H9 (cell line): ENCODE results near the gene DDA1. TPM values are rescaled to one million over a fixed set of nuclear protein-coding genes. Genes with fewer than 3 reads are reported as not detected.

Experiments used
- DNase-seq: peaks from one replicate; pipeline ENCODE4 v3.0.0-alpha.2; 2017
- H2AFZ ChIP-seq: one replicate; pipeline ENCODE4 v1.6.1; 2013; ENCODE audit warnings: mild to moderate bottlenecking, low read length, control low read depth, moderate library complexity
- H2AK5ac ChIP-seq: 2 replicates; pipeline ENCODE4 v1.6.1; 2013; ENCODE audit warnings: low read length, control low read depth, mixed read lengths; ENCODE audit not compliant: insufficient read length
- H2BK120ac ChIP-seq: one replicate; pipeline ENCODE4 v1.6.1; 2013; ENCODE audit warnings: low read depth, mild to moderate bottlenecking, low read length, control low read depth, inconsistent platforms; ENCODE audit not compliant: poor library complexity, severe bottlenecking
- H2BK12ac ChIP-seq: 2 replicates; pipeline ENCODE4 v1.6.1; 2013; ENCODE audit warnings: low read length, control low read depth, mixed read lengths, low read depth; ENCODE audit not compliant: insufficient read length
- H2BK15ac ChIP-seq: 2 replicates; pipeline ENCODE4 v1.6.1; 2013; ENCODE audit warnings: low read depth, low read length, control low read depth
- H2BK20ac ChIP-seq: one replicate; pipeline ENCODE4 v1.6.1; 2013; ENCODE audit warnings: low read depth, mild to moderate bottlenecking, low read length, control low read depth, inconsistent platforms; ENCODE audit not compliant: poor library complexity, severe bottlenecking
- H2BK5ac ChIP-seq: 2 replicates; pipeline ENCODE4 v1.6.1; 2013; ENCODE audit warnings: low read length, control low read depth, mixed read lengths; ENCODE audit not compliant: insufficient read length
- H3K14ac ChIP-seq: 2 replicates; pipeline ENCODE4 v1.6.1; 2013; ENCODE audit warnings: low read length, control low read depth; ENCODE audit not compliant: insufficient read depth
- H3K18ac ChIP-seq: 2 replicates; pipeline ENCODE4 v1.6.1; 2013; ENCODE audit warnings: low read depth, mild to moderate bottlenecking, mixed read lengths, low read length, control low read depth; ENCODE audit not compliant: insufficient read length
- H3K23ac ChIP-seq: 2 replicates; pipeline ENCODE4 v1.6.1; 2013; ENCODE audit warnings: low read length, control low read depth, mixed read lengths, low read depth; ENCODE audit not compliant: insufficient read length
- H3K23me2 ChIP-seq: 2 replicates; pipeline ENCODE4 v1.6.1; 2013; ENCODE audit warnings: low read depth, mild to moderate bottlenecking, mixed read lengths, low read length, control low read depth; ENCODE audit not compliant: insufficient read length, poor library complexity, severe bottlenecking
- H3K27ac ChIP-seq: 2 replicates; pipeline ENCODE4 v1.5.1; 2013; ENCODE audit warnings: low read length, control low read depth, mixed read lengths, low read depth; ENCODE audit not compliant: insufficient read length
- H3K27me3 ChIP-seq: 2 replicates; pipeline ENCODE4 v1.6.1; 2013; ENCODE audit warnings: low read length, control low read depth, inconsistent platforms; ENCODE audit not compliant: insufficient read depth
- H3K4ac ChIP-seq: 2 replicates; pipeline ENCODE4 v1.6.1; 2013; ENCODE audit warnings: low read depth, mild to moderate bottlenecking, control low read depth, inconsistent platforms, low read length, moderate library complexity
- H3K4me1 ChIP-seq: 2 replicates; pipeline ENCODE4 v1.6.1; 2013; ENCODE audit warnings: low read length, control low read depth, inconsistent platforms; ENCODE audit not compliant: insufficient read depth
- H3K4me2 ChIP-seq: 2 replicates; pipeline ENCODE4 v1.6.1; 2013; ENCODE audit warnings: low read length, control low read depth, mixed read lengths; ENCODE audit not compliant: insufficient read length, insufficient read depth
- H3K56ac ChIP-seq: 2 replicates; pipeline ENCODE4 v1.6.1; 2013; ENCODE audit warnings: low read depth, mild to moderate bottlenecking, mixed read lengths, low read length, control low read depth; ENCODE audit not compliant: insufficient read length
- H3K79me1 ChIP-seq: 2 replicates; pipeline ENCODE4 v1.6.1; 2013; ENCODE audit warnings: low read depth, mild to moderate bottlenecking, moderate library complexity, low read length, control low read depth, inconsistent platforms; ENCODE audit not compliant: insufficient read depth, poor library complexity, severe bottlenecking
- H3K79me2 ChIP-seq: 2 replicates; pipeline ENCODE4 v1.6.1; 2013; ENCODE audit warnings: low read length, control low read depth, inconsistent platforms; ENCODE audit not compliant: insufficient read depth
- H3K9ac ChIP-seq: 2 replicates; pipeline ENCODE4 v1.6.1; 2013; ENCODE audit warnings: low read length, control low read depth, mixed read lengths; ENCODE audit not compliant: insufficient read length; ENCODE audit errors: extremely low read depth
- H3K9me3 ChIP-seq: one replicate; pipeline ENCODE4 v1.6.1; 2013; ENCODE audit warnings: low read depth, low read length, inconsistent platforms; ENCODE audit not compliant: control insufficient read depth
- H3T11ph ChIP-seq: one replicate; pipeline ENCODE4 v1.6.1; 2013; ENCODE audit warnings: mild to moderate bottlenecking, low read length, control low read depth, inconsistent platforms
- H4K20me1 ChIP-seq: one replicate; pipeline ENCODE4 v1.6.1; 2013; ENCODE audit not compliant: control insufficient read depth, insufficient read length, insufficient read depth
- H4K5ac ChIP-seq: 2 replicates; pipeline ENCODE4 v1.6.1; 2013; ENCODE audit warnings: low read depth, mild to moderate bottlenecking, mixed read lengths, low read length, control low read depth; ENCODE audit not compliant: insufficient read length
- H4K8ac ChIP-seq: replicated peaks from 2 replicates; pipeline ENCODE4 v1.6.1; 2013; ENCODE audit warnings: low read length, control low read depth, mixed read lengths, low read depth; ENCODE audit not compliant: insufficient read length
- H4K91ac ChIP-seq: 2 replicates; pipeline ENCODE4 v1.6.1; 2013; ENCODE audit warnings: low read depth, mild to moderate bottlenecking, moderate library complexity, mixed read lengths, low read length, control low read depth; ENCODE audit not compliant: insufficient read length
- H3K27ac Mint-ChIP-seq, 3 experiments: 2 replicates in 2 of 3; 3 replicates in 1 of 3; pipeline ENCODE4 v1.8.0; 2020 to 2021; ENCODE audit warnings: mixed read lengths in 3 of 3, mild to moderate bottlenecking in 1 of 3, moderate library complexity in 1 of 3
- H3K27me3 Mint-ChIP-seq: 2 replicates; pipeline ENCODE4 v1.8.0; 2021; ENCODE audit warnings: low read depth, mild to moderate bottlenecking, moderate library complexity, mixed read lengths
- H3K36me3 Mint-ChIP-seq, 3 experiments: 2 replicates in 2 of 3; 3 replicates in 1 of 3; pipeline ENCODE4 v1.8.0; 2020 to 2021; ENCODE audit warnings: low read depth in 3 of 3, mixed read lengths in 3 of 3; ENCODE audit not compliant: insufficient read depth in 1 of 3
- H3K4me1 Mint-ChIP-seq, 2 experiments: 2 replicates each; pipeline ENCODE4 v1.8.0; 2020; ENCODE audit warnings: mixed read lengths in 2 of 2
- H3K4me3 Mint-ChIP-seq, 2 experiments: 2 replicates in 1 of 2; 3 replicates in 1 of 2; pipeline ENCODE4 v1.8.0; 2020 to 2021; ENCODE audit warnings: mild to moderate bottlenecking in 2 of 2, mixed read lengths in 2 of 2, moderate library complexity in 1 of 2
- H3K9me3 Mint-ChIP-seq, 2 experiments: 2 replicates in 1 of 2; 3 replicates in 1 of 2; pipeline ENCODE4 v1.8.0; 2020; ENCODE audit warnings: mild to moderate bottlenecking in 2 of 2, mixed read lengths in 2 of 2, moderate library complexity in 1 of 2
- CTCF ChIP-seq: fragments of 200-600 bp; sonication (generic); conservative IDR thresholded peaks from 3 replicates; pipeline ENCODE4 v1.8.0; 2021; ENCODE audit warnings: antibody characterized with exemption, mild to moderate bottlenecking
- WGBS: extraction: QIAGEN DNeasy Blood & Tissue Kit; methylation state at CpG from one replicate; pipeline ENCODE4 v1.1.7; 2013; ENCODE audit warnings: missing lambda C conversion rate, low lambda C conversion rate, mixed read lengths; ENCODE audit not compliant: insufficient read length; ENCODE audit errors: extremely low coverage; 5-methylcytosine and 5-hydroxymethylcytosine counted together
- total RNA-seq: library from RNA; stranded (reverse); gene quantifications from 2 replicates; pipeline ENCODE4 v1.2.1, GENCODE V29; 2021

Gene DDA1
- total RNA-seq, 1 experiment from 2014 or later: 45.7 TPM

GRCh38 chr19:17302391-17303166, 6.8 kb upstream of the DDA1 start:
- Histone ChIP-seq H3K56ac (no peak overlapping the region), H3K18ac (no peak overlapping the region), H3K27ac (no peak overlapping the region), H3K79me1 (no peaks in the 10 kb centered on the region), H2BK20ac (no peak overlapping the region), H2BK120ac (no peak overlapping the region), H3K79me2 (no peaks in the 10 kb centered on the region), H4K8ac (no peak overlapping the region), H3K23ac (no peak overlapping the region), H3K14ac (0 out of 2 replicates have a peak overlapping the region, but pooled peaks have one; percentile 14), H2BK15ac (no peak overlapping the region), H2AK5ac (no peak overlapping the region), H3K4me2 (peak overlapping the region; percentile 48), H3K4me1 (peaks cover 3% of the 10 kb centered on the region; the same call in 1 of the 2 replicates), H3K9me3 (no peaks in the 10 kb centered on the region), H2BK12ac (no peak overlapping the region), H3K23me2 (peaks cover 6% of the 10 kb centered on the region), H3K9ac (no peak overlapping the region), H4K91ac (no peak overlapping the region), H4K20me1 (no peaks in the 10 kb centered on the region), H2AFZ (no peak overlapping the region), H4K5ac (no peak overlapping the region), H3K4ac (no peak overlapping the region), H3K27me3 (no peaks in the 10 kb centered on the region), H3T11ph (no peak overlapping the region), H2BK5ac (no peak overlapping the region)
- no peaks in the 10 kb centered on the region; the same call in 1 of the 2 replicates for H3K27me3 Mint-ChIP-seq
- no peak for TF ChIP-seq CTCF
- DNase-seq: no peak
- peak overlapping the region in 1 of 3 experiments; percentile 83; a peak in 1 of 7 replicates for H3K27ac Mint-ChIP-seq
- H3K4me3 Mint-ChIP-seq: peak overlapping the region; percentile 63 to 76
- H3K4me1 Mint-ChIP-seq: peaks cover 21 to 35% of the 10 kb centered on the region in 2 experiments
- H3K9me3 Mint-ChIP-seq: peaks cover 4% of the 10 kb centered on the region in 2 experiments; a peak in 3 of 5 replicates
- no CpG with 5 or more reads among the region's 29 CpGs for WGBS
- peaks cover 13 to 22% (median 17%) of the 10 kb centered on the region in 3 experiments for H3K36me3 Mint-ChIP-seq
